Posterior cingulate gyrus (tissue), 11 donors: ENCODE data around the gene SARS1.

Experiments
- DNase-seq, 10 donors: peaks; one replicate each; pipeline versions ENCODE4 v3.0.0 to v3.0.0-alpha.2; 2020 to 2021; ENCODE audit warnings: mixed read lengths in 3 of 10
- intact Hi-C: fragments of 100-400 bp; cut with DNase I; formaldehyde crosslinking; loops from one replicate; pipeline ENCODE4 v1.15.1; 2023

The SARS1 gene

GRCh38 chr1:109257682-109258421, 44.1 kb downstream of the SARS1 start:
- intact Hi-C loops, result no loop called here
- DNase-seq, result peak in 2 of 10 donors; percentile 62 to 80

DNA sequence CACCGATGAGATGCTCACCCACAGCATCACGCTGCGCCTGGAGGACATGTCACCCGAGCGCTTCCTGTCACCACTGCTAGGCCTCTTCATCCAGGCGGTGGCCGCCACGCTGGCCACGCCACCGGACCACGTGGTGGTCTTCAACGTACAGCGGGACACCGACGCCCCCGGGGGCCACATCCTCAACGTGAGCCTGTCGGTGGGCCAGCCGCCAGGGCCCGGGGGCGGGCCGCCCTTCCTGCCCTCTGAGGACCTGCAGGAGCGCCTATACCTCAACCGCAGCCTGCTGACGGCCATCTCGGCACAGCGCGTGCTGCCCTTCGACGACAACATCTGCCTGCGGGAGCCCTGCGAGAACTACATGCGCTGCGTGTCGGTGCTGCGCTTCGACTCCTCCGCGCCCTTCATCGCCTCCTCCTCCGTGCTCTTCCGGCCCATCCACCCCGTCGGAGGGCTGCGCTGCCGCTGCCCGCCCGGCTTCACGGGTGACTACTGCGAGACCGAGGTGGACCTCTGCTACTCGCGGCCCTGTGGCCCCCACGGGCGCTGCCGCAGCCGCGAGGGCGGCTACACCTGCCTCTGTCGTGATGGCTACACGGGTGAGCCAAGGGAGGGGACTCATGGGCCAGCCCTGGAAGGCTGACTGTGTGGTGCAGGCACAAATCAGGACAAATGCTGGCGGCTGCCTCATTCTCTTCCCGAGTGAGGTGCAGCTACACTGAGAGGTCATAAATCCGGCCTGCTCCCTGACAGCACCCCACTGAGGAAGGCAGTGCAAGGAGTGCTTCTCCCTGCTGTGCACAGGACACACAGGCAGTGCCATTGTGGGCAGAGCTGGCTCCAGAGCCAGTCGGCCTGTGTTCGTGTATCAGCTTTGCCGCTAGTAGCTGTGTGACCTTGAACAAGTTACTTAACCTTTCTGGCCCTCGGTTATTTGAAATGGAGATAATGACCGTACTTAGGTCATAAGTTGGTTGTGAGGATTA, 45.1 kb downstream of the SARS1 start:
- intact Hi-C loops, result no loop called here
- peak in 2 of 10 donors; percentile 71 to 90 for DNase-seq

DNA sequence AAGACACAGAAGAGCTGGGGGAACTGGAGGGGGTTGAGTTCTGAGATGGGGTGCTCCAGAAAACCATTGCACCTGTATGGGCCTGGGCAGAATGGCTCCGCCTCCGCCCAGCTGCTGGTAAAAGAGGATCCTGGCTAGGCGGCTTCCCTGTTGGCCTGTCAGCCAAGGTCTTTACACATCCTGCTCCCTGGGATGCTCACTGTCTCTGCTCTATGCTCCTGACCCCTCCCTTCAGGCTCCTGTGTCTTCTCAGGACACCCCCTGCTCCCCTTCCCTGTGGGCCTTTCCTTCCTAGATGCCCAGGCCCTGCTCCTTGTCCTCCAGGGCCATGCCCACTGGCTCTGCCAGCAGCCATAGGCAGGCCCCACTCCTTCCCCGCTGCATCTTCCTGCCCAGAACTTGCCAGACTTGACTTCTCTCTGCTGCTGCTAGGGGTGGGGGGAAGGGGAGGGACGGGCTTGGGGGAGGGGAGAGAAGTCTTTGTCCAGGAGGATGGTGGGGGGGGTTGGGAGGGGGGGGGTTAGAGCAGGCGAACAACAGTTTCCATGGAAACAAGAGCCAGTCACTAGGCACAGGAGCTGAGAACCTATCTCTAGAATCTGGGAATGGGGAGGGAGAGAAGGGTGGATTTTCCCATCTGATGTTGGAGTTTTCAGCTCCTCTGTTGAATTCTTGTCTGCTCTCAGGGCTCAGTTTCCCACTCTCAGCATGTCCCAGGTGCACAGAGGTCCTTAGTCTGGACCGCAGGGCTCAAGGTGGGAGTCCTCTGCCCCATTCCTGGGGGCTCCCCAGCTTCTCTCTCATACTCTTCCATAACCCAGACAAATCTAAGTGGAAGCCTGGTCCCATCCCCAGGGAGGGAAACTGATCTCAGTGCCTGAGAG, 46.2 kb downstream of the SARS1 start:
- intact Hi-C loops, result loop anchor here (5.0 to 10.0 kb wide), 3 partner anchors 137 to 275 kb away; partner anchors contain the start of genes ELAPOR1, GPR61 and SORT1
- DNase-seq, result no peak

GRCh38 chr1:109261006-109261405, 47.3 kb downstream of the SARS1 start:
- no peak for DNase-seq
- intact Hi-C loops, result loop anchor here (5.0 to 10.0 kb wide), 3 partner anchors 136 to 274 kb away; partner anchors contain the start of genes ELAPOR1, GPR61 and SORT1

DNA sequence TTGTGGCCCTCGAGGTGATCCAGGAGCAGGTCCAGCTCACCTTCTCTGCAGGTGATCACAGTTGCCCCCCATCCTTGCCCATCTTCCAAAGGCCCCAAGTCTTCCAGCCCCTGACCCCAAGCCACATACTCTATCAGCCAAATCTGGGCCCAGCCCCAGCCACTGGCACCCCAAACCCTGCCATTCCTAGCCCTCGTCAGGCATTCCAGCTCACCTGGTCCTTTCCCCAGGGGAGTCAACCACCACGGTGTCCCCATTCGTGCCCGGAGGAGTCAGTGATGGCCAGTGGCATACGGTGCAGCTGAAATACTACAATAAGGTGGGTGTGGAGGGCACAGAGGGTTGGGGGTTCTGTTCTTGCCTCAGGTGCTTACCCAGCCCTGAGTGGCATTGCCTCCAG, 47.9 kb downstream of the SARS1 start:
- intact Hi-C loops, result loop anchor here (5.0 to 10.0 kb wide), 3 partner anchors 136 to 273 kb away; partner anchors contain the start of genes ELAPOR1, GPR61 and SORT1
- peak in 1 of 10 donors; percentile 66 for DNase-seq

GRCh38 chr1:109262231-109263055, 48.7 kb downstream of the SARS1 start:
- intact Hi-C loops, result loop anchor here (2.0 to 10.0 kb wide), 4 partner anchors 62 to 272 kb away; partner anchors contain the start of genes ELAPOR1, GPR61 and SORT1
- DNase-seq, result peak in 2 of 10 donors; percentile 70 to 84

DNA sequence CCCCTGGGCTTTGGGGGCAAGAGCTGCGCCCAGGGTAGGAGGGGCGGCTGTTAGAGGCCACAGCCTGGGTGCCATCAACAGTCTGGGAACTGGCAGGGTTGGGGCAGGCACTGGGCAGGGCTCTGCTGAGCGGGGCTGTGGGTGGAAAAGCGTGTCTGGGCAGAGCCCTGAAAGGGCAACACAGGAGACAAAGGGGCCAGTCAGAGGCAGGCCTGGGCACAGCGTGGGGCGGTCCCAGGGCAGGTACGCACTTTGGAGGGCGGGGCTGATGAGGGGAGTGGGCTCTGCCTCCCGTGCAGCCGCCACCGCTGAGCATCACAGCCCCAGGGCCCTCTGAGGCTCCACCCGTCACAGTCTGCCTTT, 49.5 kb downstream of the SARS1 start:
- peak in 1 of 10 donors; percentile 63 for DNase-seq
- intact Hi-C loops, result loop anchor here (2.0 to 10.0 kb wide), 4 partner anchors 62 to 272 kb away; partner anchors contain the start of genes ELAPOR1, GPR61 and SORT1

GRCh38 chr1:109263597-109264378, 50.1 kb downstream of the SARS1 start:
- intact Hi-C loops, result loop anchor here (2.0 to 10.0 kb wide), 4 partner anchors 63 to 271 kb away; partner anchors contain the start of genes ELAPOR1, GPR61 and SORT1
- DNase-seq, result peak in 9 of 10 donors; percentile 53 to 96 (median 75)

DNA sequence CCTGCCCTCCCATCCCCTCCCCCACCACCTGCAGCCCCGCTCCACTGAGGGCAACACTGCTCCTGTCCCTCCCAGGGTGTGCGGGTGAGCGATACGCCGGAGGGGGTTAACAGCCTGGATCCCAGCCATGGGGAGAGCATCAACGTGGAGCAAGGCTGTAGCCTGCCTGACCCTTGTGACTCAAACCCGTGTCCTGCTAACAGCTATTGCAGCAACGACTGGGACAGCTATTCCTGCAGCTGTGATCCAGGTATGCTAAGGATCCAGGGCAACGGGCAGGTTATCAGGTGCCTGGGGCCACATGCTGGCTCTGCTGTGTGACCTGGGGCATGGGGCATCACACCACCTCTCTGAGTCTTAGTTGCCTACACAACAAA, 50.6 kb downstream of the SARS1 start:
- intact Hi-C loops, result loop anchor here (5.0 to 10.0 kb wide), 3 partner anchors 133 to 270 kb away; partner anchors contain the start of genes ELAPOR1, GPR61 and SORT1
- DNase-seq, result peak in 1 of 10 donors; percentile 24

- peak in 2 of 10 donors; percentile 6 to 70 for DNase-seq
- intact Hi-C loops, result loop anchor here (10.0 kb wide), 2 partner anchors 150 to 270 kb away; partner anchors contain the start of genes ELAPOR1 and GPR61
Observed at GRCh38 chr1:109265016-109265415, 51.3 kb downstream of the SARS1 start.

DNA sequence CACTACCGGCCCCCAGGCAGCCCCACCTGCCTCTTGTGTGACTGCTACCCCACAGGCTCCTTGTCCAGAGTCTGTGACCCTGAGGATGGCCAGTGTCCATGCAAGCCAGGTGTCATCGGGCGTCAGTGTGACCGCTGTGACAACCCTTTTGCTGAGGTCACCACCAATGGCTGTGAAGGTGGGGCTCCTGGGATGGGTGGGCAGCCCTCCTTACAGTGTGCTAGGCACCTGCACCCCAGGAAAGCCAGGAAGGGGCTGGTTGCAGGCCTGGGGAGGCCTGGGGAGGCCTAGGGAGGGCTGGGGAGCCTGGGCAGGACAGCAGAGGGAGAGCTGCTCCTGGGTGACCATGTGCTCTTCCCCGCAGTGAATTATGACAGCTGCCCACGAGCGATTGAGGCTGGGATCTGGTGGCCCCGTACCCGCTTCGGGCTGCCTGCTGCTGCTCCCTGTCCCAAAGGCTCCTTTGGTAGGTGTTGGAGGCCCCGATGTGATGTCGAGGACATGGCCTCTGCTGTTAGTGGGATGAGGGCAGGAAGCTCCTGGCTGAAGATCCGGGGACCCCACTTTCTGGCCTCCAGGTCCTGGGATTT, 52.1 kb downstream of the SARS1 start:
- peak in 4 of 10 donors; percentile 10 to 73 (median 59) for DNase-seq
- intact Hi-C loops, result loop anchor here (10.0 kb wide), 2 partner anchors 151 to 269 kb away; partner anchors contain the start of genes ELAPOR1 and GPR61

- DNase-seq, result peak in 5 of 10 donors; percentile 14 to 87 (median 78)
- intact Hi-C loops, result loop anchor here (10.0 kb wide), 2 partner anchors 152 to 268 kb away; partner anchors contain the start of genes ELAPOR1 and GPR61
Observed at GRCh38 chr1:109266965-109267364, 53.2 kb downstream of the SARS1 start.

DNA sequence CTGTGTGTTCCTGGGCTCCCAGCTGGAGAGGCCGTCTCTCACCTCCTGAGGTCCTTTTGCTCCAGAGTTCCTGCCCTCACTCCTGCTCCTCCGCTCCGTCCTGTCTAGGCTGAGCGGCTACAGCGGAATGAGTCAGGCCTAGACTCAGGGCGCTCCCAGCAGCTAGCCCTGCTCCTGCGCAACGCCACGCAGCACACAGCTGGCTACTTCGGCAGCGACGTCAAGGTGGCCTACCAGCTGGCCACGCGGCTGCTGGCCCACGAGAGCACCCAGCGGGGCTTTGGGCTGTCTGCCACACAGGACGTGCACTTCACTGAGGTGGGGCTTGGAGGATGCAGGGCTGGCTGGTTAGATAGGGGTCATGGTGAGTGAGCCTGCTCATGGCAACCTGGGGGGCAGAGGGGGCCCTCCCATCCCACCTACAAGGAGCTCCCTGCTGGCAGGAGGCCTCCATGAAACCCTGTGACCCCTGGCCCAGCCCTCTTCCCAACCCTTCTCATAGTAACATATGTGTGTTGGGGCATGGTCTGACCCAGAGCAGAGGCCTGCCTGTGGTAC, 54.1 kb downstream of the SARS1 start:
- intact Hi-C loops, result loop anchor here (10.0 kb wide), 2 partner anchors 153 to 267 kb away; partner anchors contain the start of genes ELAPOR1 and GPR61
- DNase-seq, result peak in 4 of 10 donors; percentile 12 to 77 (median 50)

DNA sequence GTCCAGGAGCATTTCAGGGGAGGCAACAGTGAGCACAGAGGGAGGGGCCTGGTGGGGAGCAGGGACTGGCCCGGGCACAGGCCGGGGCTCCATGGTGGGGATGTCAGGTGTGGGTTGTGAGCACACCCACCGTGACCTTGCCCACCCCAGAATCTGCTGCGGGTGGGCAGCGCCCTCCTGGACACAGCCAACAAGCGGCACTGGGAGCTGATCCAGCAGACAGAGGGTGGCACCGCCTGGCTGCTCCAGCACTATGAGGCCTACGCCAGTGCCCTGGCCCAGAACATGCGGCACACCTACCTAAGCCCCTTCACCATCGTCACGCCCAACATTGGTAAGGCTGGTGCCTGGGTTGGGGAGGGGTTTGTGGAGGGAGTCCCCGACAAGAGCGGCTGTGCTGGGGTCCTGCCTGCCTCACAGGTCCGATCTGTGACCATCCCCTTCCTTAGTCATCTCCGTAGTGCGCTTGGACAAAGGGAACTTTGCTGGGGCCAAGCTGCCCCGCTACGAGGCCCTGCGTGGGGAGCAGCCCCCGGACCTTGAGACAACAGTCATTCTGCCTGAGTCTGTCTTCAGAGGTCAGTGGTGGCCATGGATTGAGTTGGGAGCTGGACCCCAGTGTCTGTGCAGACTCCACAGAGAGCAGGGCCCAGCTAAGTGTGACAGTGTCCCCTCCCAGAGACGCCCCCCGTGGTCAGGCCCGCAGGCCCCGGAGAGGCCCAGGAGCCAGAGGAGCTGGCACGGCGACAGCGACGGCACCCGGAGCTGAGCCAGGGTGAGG, 54.9 kb downstream of the SARS1 start:
- DNase-seq, result peak in 4 of 10 donors; percentile 28 to 90 (median 68)
- intact Hi-C loops, result loop anchor here (10.0 kb wide), 2 partner anchors 154 to 266 kb away; partner anchors contain the start of genes ELAPOR1 and GPR61

DNA sequence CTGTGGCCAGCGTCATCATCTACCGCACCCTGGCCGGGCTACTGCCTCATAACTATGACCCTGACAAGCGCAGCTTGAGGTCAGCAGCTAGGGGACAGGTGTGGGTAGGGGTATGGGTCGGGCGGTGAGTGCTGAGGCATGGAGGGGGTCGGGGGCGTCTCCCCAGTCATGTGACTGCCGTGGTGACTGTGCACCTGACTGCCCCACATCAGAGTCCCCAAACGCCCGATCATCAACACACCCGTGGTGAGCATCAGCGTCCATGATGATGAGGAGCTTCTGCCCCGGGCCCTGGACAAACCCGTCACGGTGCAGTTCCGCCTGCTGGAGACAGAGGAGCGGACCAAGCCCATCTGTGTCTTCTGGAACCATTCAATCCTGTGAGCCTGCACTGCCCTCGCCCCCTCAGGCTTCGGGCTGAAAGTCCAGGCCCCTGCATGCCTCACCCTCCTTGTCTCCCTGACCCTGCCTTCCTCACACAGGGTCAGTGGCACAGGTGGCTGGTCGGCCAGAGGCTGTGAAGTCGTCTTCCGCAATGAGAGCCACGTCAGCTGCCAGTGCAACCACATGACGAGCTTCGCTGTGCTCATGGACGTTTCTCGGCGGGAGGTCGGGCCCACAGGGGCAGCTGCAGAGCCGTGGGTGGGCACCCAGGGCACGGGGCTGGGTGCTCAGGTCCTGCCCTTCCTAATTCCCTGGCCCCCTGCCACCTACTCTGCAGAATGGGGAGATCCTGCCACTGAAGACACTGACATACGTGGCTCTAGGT, 55.7 kb downstream of the SARS1 start:
- intact Hi-C loops, result loop anchor here (10.0 kb wide), 2 partner anchors 155 to 265 kb away; partner anchors contain the start of genes ELAPOR1 and GPR61
- peak in 5 of 10 donors; percentile 11 to 83 (median 65) for DNase-seq
